Suprapubic skin (tissue), 4 donors: ENCODE data around the gene PLCZ1.

Experiments
- CTCF ChIP-seq, 2 donors: fragments of 200-600 bp in 1 of 2; fragments of 450-650 bp in 1 of 2; sonication (generic) in 1 of 2; IDR thresholded peaks; one replicate each; pipeline ENCODE4 v1.5.1; 2016 to 2019; ENCODE audit warnings: antibody characterized with exemption in 2 of 2, mild to moderate bottlenecking in 1 of 2, moderate library complexity in 1 of 2
- EP300 ChIP-seq: sonication (generic); formaldehyde crosslinking; IDR thresholded peaks from one replicate; pipeline ENCODE4 v1.6.1; 2017; ENCODE audit warnings: antibody characterized with exemption
- POLR2A ChIP-seq, 2 donors: fragments of 450-650 bp; IDR thresholded peaks; one replicate each; pipeline ENCODE4 v1.6.1; 2017; ENCODE audit warnings: antibody characterized with exemption in 2 of 2, mild to moderate bottlenecking in 2 of 2, moderate library complexity in 2 of 2
- POLR2AphosphoS5 ChIP-seq, 3 donors: sonication (generic); formaldehyde crosslinking; IDR thresholded peaks; one replicate each; pipeline ENCODE4 v1.6.1; 2017; ENCODE audit warnings: antibody characterized with exemption in 3 of 3

DNA sequence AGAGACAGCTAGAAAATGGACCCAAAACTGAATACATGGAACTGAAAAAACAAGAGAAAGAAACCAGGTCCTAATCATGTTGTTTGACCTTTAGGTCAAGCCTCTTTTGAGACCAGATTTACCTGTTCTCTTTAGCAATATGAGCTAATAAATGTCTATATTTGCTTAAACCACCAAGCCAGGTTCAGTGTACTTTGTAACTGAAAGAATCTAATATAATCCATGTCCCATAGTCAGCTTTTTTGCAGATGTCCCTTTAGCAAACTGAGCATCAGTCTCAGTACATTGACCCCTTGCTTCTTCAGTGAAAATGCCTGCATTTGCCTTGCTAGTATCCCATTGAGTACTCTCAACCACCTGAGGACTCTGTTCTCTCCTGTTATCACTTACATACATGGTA lies 61.7 kb downstream of the PLCZ1 start:
- no peak for TF ChIP-seq EP300
- TF ChIP-seq CTCF (IDR thresholded peaks at IDR 0.05), result no peak
- no peak for TF ChIP-seq POLR2A (IDR thresholded peaks at IDR 0.05)
- TF ChIP-seq POLR2AphosphoS5 (IDR thresholded peaks at IDR 0.05), result no peak
